Central memory CD8-positive, alpha-beta T cell (primary cell): ENCODE data around the gene CLDN5.

ENCODE experiments used
- ATAC-seq: fragments of 150-1000 bp; cut with Tn5 transposase; replicated peaks from 2 replicates; pipeline ENCODE4 v1.10.0; 2022; ENCODE audit warnings: mild to moderate bottlenecking, moderate FRiP score, moderate number of reproducible peaks; ENCODE audit not compliant: poor library complexity, severe bottlenecking; ENCODE audit errors: extremely low read depth
- DNase-seq, 2 donors: peaks; one replicate each; pipeline ENCODE4 v3.0.0; 2021; ENCODE audit warnings: low spot score in 2 of 2
- H3K27ac Mint-ChIP-seq: one replicate; pipeline ENCODE4 v1.8.0; 2022; ENCODE audit warnings: low read depth, mild to moderate bottlenecking, moderate library complexity, mixed read lengths
- H3K27me3 Mint-ChIP-seq: one replicate; pipeline ENCODE4 v1.8.0; 2022; ENCODE audit warnings: mixed read lengths
- H3K36me3 Mint-ChIP-seq: one replicate; pipeline ENCODE4 v1.8.0; 2022; ENCODE audit warnings: mild to moderate bottlenecking, moderate library complexity, mixed read lengths; ENCODE audit not compliant: insufficient read depth
- H3K4me1 Mint-ChIP-seq: one replicate; pipeline ENCODE4 v1.8.0; 2022; ENCODE audit warnings: mixed read lengths
- H3K4me3 Mint-ChIP-seq: one replicate; pipeline ENCODE4 v1.8.0; 2022; ENCODE audit warnings: mild to moderate bottlenecking, moderate library complexity, mixed read lengths
- H3K9me3 Mint-ChIP-seq: one replicate; pipeline ENCODE4 v1.8.0; 2022; ENCODE audit warnings: mixed read lengths

CLDN5 gene

GRCh38 chr22:19503869-19504268, 20.3 kb downstream of the CLDN5 start:
- DNase-seq (no peak), ATAC-seq (no peak)
- Mint-ChIP-seq H3K4me3 (no peak overlapping the region), H3K4me1 (peaks cover 10% of the 10 kb centered on the region), H3K27me3 (no peaks in the 10 kb centered on the region), H3K9me3 (no peaks in the 10 kb centered on the region), H3K27ac (no peak overlapping the region), H3K36me3 (peaks cover 10% of the 10 kb centered on the region)

GRCh38 chr22:19503367-19503766, 20.8 kb downstream of the CLDN5 start:
- peaks cover 10% of the 10 kb centered on the region for H3K36me3 Mint-ChIP-seq

GRCh38 chr22:19501897-19502447, 22.2 kb downstream of the CLDN5 start:
- H3K9me3 Mint-ChIP-seq = no peaks in the 10 kb centered on the region
- no peaks in the 10 kb centered on the region for H3K27me3 Mint-ChIP-seq
- H3K36me3 Mint-ChIP-seq = peaks cover 10% of the 10 kb centered on the region
- H3K4me3 Mint-ChIP-seq = no peak overlapping the region
- no peak for ATAC-seq
- DNase-seq = no peak
- peaks cover 10% of the 10 kb centered on the region for H3K4me1 Mint-ChIP-seq
- no peak overlapping the region for H3K27ac Mint-ChIP-seq

More at GRCh38 chr22:19503367-19503766, 20.8 kb downstream of the CLDN5 start:
- no peaks in the 10 kb centered on the region for H3K27me3 Mint-ChIP-seq
- H3K4me1 Mint-ChIP-seq = peaks cover 10% of the 10 kb centered on the region
- H3K4me3 Mint-ChIP-seq = no peak overlapping the region
- no peak overlapping the region for H3K27ac Mint-ChIP-seq
- ATAC-seq (no peak), DNase-seq (no peak)
- H3K9me3 Mint-ChIP-seq = no peaks in the 10 kb centered on the region

- Mint-ChIP-seq H3K36me3 (peaks cover 7% of the 10 kb centered on the region), H3K27me3 (no peaks in the 10 kb centered on the region), H3K4me1 (no peaks in the 10 kb centered on the region), H3K9me3 (no peaks in the 10 kb centered on the region), H3K4me3 (no peak overlapping the region), H3K27ac (no peak overlapping the region)
- ATAC-seq (no peak), DNase-seq (no peak)
These were observed 24.3 kb downstream of the CLDN5 start for GRCh38 chr22:19499880-19500242.

- no peak overlapping the region for H3K27ac Mint-ChIP-seq
- no peaks in the 10 kb centered on the region for H3K4me1 Mint-ChIP-seq
- ATAC-seq (no peak), DNase-seq (no peak)
- no peak overlapping the region for H3K4me3 Mint-ChIP-seq
- peaks cover 7% of the 10 kb centered on the region for H3K36me3 Mint-ChIP-seq
- H3K9me3 Mint-ChIP-seq = no peaks in the 10 kb centered on the region
- H3K27me3 Mint-ChIP-seq = no peaks in the 10 kb centered on the region
These were observed 24.9 kb downstream of the CLDN5 start for GRCh38 chr22:19499236-19499879.

- no peaks in the 10 kb centered on the region for H3K27me3 Mint-ChIP-seq
- no peaks in the 10 kb centered on the region for H3K4me1 Mint-ChIP-seq
- peaks cover 7% of the 10 kb centered on the region for H3K36me3 Mint-ChIP-seq
- DNase-seq = no peak
- H3K9me3 Mint-ChIP-seq = no peaks in the 10 kb centered on the region
- no peak overlapping the region for H3K4me3 Mint-ChIP-seq
- ATAC-seq = no peak
- H3K27ac Mint-ChIP-seq = no peak overlapping the region
These were observed 25.4 kb downstream of the CLDN5 start for GRCh38 chr22:19498866-19499190.

- no peaks in the 10 kb centered on the region for H3K4me1 Mint-ChIP-seq
- no peaks in the 10 kb centered on the region for H3K27me3 Mint-ChIP-seq
- H3K36me3 Mint-ChIP-seq = peaks cover 7% of the 10 kb centered on the region
- H3K9me3 Mint-ChIP-seq = no peaks in the 10 kb centered on the region
- DNase-seq (no peak), ATAC-seq (no peak)
- H3K4me3 Mint-ChIP-seq = no peak overlapping the region
- no peak overlapping the region for H3K27ac Mint-ChIP-seq
These were observed 25.9 kb downstream of the CLDN5 start for GRCh38 chr22:19498154-19498865.

- H3K9me3 Mint-ChIP-seq = no peaks in the 10 kb centered on the region
- no peak for DNase-seq
- peaks cover 7% of the 10 kb centered on the region for H3K36me3 Mint-ChIP-seq
- no peak overlapping the region for H3K27ac Mint-ChIP-seq
- no peak overlapping the region for H3K4me3 Mint-ChIP-seq
- no peaks in the 10 kb centered on the region for H3K27me3 Mint-ChIP-seq
- no peaks in the 10 kb centered on the region for H3K4me1 Mint-ChIP-seq
- ATAC-seq = no peak
These were observed 27.0 kb downstream of the CLDN5 start for GRCh38 chr22:19497245-19497644.

- Mint-ChIP-seq H3K27me3 (no peaks in the 10 kb centered on the region), H3K36me3 (peaks cover 7% of the 10 kb centered on the region), H3K4me1 (no peaks in the 10 kb centered on the region), H3K9me3 (no peaks in the 10 kb centered on the region), H3K27ac (no peak overlapping the region), H3K4me3 (no peak overlapping the region)
- DNase-seq (no peak), ATAC-seq (no peak)
These were observed 27.9 kb downstream of the CLDN5 start for GRCh38 chr22:19496324-19496630.

GRCh38 chr22:19495562-19496323, 28.5 kb downstream of the CLDN5 start:
- Mint-ChIP-seq H3K9me3 (no peaks in the 10 kb centered on the region), H3K4me1 (no peaks in the 10 kb centered on the region), H3K27me3 (no peaks in the 10 kb centered on the region), H3K4me3 (no peak overlapping the region), H3K27ac (no peak overlapping the region), H3K36me3 (peaks cover 5% of the 10 kb centered on the region)
- DNase-seq (no peak), ATAC-seq (no peak)

GRCh38 chr22:19494676-19495173, 29.5 kb downstream of the CLDN5 start:
- Mint-ChIP-seq H3K36me3 (peaks cover 2% of the 10 kb centered on the region), H3K4me3 (no peak overlapping the region), H3K27me3 (no peaks in the 10 kb centered on the region), H3K27ac (no peak overlapping the region), H3K4me1 (no peaks in the 10 kb centered on the region), H3K9me3 (no peaks in the 10 kb centered on the region)
- ATAC-seq (no peak), DNase-seq (no peak)

GRCh38 chr22:19494001-19494560, 30.1 kb downstream of the CLDN5 start:
- no peak for ATAC-seq
- no peak overlapping the region for H3K27ac Mint-ChIP-seq
- no peaks in the 10 kb centered on the region for H3K36me3 Mint-ChIP-seq
- no peaks in the 10 kb centered on the region for H3K27me3 Mint-ChIP-seq
- H3K4me3 Mint-ChIP-seq = no peak overlapping the region
- DNase-seq = no peak
- H3K4me1 Mint-ChIP-seq = no peaks in the 10 kb centered on the region
- H3K9me3 Mint-ChIP-seq = no peaks in the 10 kb centered on the region
